SK-N-MC (cell line): Measurements from ENCODE around the gene SH3D21.

Experiments
- EZH2 ChIP-seq: fragments of 200-600 bp; sonication (generic); IDR thresholded peaks from one replicate; pipeline ENCODE4 v1.6.1; 2017; ENCODE audit warnings: antibody characterized with exemption
- FOXP2 ChIP-seq: optimal IDR thresholded peaks from 2 replicates; pipeline ENCODE3; 2011; ENCODE audit warnings: mild to moderate bottlenecking, moderate library complexity; ENCODE audit not compliant: insufficient read depth; ENCODE audit errors: extremely low read length, control extremely low read depth
- POLR2AphosphoS5 ChIP-seq: IDR thresholded peaks from 2 replicates; pipeline ENCODE4 v1.6.1; 2012; ENCODE audit warnings: mild to moderate bottlenecking, low read depth, low read length, borderline replicate concordance

DNA sequence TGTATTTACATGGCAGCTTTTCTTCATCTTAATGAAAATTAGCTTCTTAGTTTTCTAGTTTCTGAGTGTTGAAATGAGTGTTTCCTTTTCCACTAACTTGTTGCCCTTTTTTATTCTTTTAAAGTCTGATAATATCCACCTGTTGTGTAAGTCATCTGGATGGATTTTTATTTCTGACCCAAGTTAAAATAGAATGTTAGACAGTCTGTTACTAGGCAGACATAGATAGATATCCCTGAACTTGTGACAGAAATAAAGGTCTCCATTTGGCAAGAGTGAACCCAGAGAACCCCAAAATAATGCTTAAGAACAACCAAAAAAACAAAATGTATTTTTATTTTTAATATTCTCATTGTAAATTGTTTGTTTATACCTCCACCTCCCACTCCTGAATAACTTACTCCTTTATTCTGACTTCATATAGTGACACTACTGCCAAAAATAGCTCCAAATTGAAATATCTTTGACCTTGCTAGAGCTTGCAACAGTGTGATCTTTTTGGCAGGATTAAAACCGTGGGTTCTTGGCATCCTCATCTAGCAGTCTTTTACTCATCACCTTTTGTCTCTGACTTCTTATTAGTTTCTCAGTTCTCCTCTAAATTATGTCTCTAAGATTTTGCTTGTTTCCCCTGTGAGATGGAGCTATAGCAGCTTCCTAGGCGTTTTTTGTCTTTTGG, 26.9 kb upstream of the SH3D21 start:
- no peak for TF ChIP-seq POLR2AphosphoS5
- TF ChIP-seq EZH2: no peak
- TF ChIP-seq FOXP2: no peak
